ENCODE data around the gene OAS2.

DNA sequence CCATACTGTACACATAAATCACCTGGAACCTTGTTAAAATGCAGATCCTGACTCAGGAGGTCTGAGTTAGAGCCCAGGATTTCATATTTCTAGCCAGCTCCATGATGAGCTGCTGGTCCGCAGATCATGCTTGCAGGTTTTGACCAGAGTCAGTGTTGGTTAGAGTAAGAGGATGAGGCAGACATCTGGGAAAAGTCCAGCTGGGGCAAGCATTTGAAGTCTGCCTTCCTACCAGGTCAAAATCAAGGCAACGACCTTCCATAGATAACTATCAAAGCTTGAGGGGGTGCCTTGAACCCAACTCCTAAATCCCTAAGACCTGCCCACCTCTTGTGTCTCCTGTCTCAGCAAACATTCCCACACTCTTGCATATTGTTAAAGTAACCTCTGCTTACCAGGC is 9.2 kb downstream of the OAS2 start:
- TF ChIP-seq, protein P1, sequence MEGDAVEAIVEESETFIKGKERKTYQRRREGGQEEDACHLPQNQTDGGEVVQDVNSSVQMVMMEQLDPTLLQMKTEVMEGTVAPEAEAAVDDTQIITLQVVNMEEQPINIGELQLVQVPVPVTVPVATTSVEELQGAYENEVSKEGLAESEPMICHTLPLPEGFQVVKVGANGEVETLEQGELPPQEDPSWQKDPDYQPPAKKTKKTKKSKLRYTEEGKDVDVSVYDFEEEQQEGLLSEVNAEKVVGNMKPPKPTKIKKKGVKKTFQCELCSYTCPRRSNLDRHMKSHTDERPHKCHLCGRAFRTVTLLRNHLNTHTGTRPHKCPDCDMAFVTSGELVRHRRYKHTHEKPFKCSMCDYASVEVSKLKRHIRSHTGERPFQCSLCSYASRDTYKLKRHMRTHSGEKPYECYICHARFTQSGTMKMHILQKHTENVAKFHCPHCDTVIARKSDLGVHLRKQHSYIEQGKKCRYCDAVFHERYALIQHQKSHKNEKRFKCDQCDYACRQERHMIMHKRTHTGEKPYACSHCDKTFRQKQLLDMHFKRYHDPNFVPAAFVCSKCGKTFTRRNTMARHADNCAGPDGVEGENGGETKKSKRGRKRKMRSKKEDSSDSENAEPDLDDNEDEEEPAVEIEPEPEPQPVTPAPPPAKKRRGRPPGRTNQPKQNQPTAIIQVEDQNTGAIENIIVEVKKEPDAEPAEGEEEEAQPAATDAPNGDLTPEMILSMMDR (conservative IDR thresholded peaks at IDR 0.05), result no peak
- no peak for TF ChIP-seq ZFX (IDR thresholded peaks at IDR 0.05)

Data from C4-2B (cell line).